Cardiac muscle cell (in vitro differentiated cells and primary cell): ENCODE measurements around the gene DCUN1D2. TPM values are rescaled to one million over a fixed set of nuclear protein-coding genes. Genes with fewer than 3 reads are reported as not detected.

Source experiments
- DNase-seq, 2 donors: peaks; one replicate each; pipeline versions ENCODE4 v3.0.0 to v3.0.0-alpha.2; 2010 to 2017; ENCODE audit warnings: low read depth in 1 of 2, low spot score in 1 of 2
- H3K27ac ChIP-seq: fragments of 200-600 bp; sonication (generic); 2 replicates; pipeline ENCODE4 v1.5.1; 2016
- H3K27me3 ChIP-seq: fragments of 200-600 bp; sonication (generic); 2 replicates; pipeline ENCODE4 v1.6.0; 2016; ENCODE audit warnings: control low read depth
- H3K36me3 ChIP-seq: fragments of 200-600 bp; sonication (generic); 2 replicates; pipeline ENCODE4 v1.5.1; 2016; ENCODE audit warnings: control low read depth
- H3K4me1 ChIP-seq: fragments of 200-600 bp; sonication (generic); 2 replicates; pipeline ENCODE4 v1.8.1; 2017; ENCODE audit warnings: low read depth, mild to moderate bottlenecking, mixed run types
- H3K4me3 ChIP-seq: fragments of 200-600 bp; sonication (generic); 2 replicates; pipeline ENCODE4 v1.5.1; 2016; ENCODE audit warnings: mild to moderate bottlenecking
- H3K9me3 ChIP-seq: fragments of 200-600 bp; sonication (generic); 2 replicates; pipeline ENCODE4 v1.5.1; 2017; ENCODE audit warnings: low read depth, mild to moderate bottlenecking, control low read depth
- CTCF ChIP-seq: IDR thresholded peaks from 2 replicates; pipeline ENCODE4 v1.5.1; 2012; ENCODE audit warnings: low read depth, mild to moderate bottlenecking, low read length
- polyA plus RNA-seq: library from polyadenylated mRNA; unstranded; fragments of >200 nt; fragmentation: Nextera tagmentation; extraction: Ambion mirVana; gene quantifications from 2 replicates; pipeline ENCODE4 v1.2.1, GENCODE V29; 2016
- total RNA-seq: library from RNA; depleted of rRNA; stranded (reverse); fragments of >200 nt; gene quantifications from 2 replicates; pipeline ENCODE4 v1.2.3, GENCODE V29; 2016

The DCUN1D2 gene
- total and polyA plus RNA-seq, 2 experiments from 2014 or later = 23.7 to 32.4 TPM

GRCh38 chr13:113407531-113408393, 82.7 kb downstream of the DCUN1D2 start:
- Histone ChIP-seq H3K9me3 (no peaks in the 10 kb centered on the region), H3K27ac (no peak overlapping the region), H3K4me3 (no peak overlapping the region), H3K27me3 (no peaks in the 10 kb centered on the region), H3K36me3 (no peaks in the 10 kb centered on the region), H3K4me1 (peaks cover 8% of the 10 kb centered on the region)
- DNase-seq = no peak
- TF ChIP-seq CTCF = no peak

DNA sequence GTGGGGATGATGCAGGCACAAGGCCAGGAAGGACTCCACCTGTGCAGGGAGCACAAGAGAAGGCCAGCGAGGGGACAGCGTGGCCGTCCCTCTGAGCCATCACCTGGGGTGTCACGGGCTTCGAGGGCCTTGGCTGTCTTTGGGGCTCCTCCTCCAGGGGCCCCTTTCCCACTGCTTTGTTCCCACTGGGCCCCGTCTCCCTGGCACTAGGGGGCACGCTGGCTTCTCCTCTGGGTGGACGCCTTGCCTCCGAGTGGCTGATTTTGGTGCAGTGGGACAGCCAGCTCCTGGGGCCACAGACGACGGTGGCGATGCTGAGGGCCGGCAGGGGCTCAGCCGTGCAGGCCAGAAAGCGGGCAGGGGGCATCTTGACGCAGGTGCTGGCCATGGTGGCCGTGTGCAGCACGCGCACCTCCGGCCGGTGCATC, 83.4 kb downstream of the DCUN1D2 start:
- H3K27me3 ChIP-seq = no peaks in the 10 kb centered on the region
- no peaks in the 10 kb centered on the region for H3K9me3 ChIP-seq
- no peak for TF ChIP-seq CTCF
- H3K36me3 ChIP-seq = no peaks in the 10 kb centered on the region
- H3K27ac ChIP-seq = no peak overlapping the region
- peaks cover 11% of the 10 kb centered on the region for H3K4me1 ChIP-seq
- H3K4me3 ChIP-seq = no peak overlapping the region
- no peak for DNase-seq

DNA sequence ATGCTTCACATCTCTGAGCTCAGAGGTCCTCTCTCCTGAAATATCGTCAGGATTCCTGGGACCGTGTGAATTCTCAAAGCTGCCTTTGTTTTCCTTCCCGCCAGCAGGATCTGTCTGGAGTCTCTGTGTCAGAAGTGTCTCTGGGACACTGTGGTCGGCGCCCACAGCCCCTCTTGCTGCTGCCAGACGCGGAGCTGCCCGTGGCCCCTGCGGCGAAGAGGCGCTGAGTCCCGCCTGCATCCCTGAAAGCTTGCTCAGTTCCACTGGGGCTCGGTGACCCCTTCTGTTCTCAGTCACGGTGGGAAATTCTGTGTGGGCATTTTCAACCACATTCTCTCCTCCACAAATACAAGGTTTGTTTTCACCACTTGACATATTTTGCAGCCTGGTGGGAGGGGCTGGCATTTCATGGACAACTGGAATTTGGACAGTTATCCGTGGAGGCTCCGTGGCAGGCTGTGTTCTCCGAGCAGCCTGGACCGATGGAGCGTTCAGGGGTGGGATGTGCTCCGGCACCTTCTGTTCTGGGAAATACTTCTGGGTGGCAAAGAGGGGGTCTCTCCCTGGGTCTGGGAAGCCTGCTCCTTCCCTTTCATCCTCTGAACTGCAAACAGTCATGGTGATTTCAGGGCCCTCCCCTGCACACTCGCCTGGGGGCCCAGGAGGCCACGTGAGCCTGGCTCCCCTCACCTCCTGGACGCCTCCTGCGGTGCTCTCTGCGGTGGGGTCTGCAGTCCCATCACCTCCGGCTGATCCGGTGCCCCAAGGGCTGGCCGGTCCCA, 84.0 kb downstream of the DCUN1D2 start:
- H3K27me3 ChIP-seq = no peaks in the 10 kb centered on the region
- H3K4me3 ChIP-seq = no peak overlapping the region
- peaks cover 17% of the 10 kb centered on the region for H3K4me1 ChIP-seq
- H3K9me3 ChIP-seq = no peaks in the 10 kb centered on the region
- DNase-seq = no peak
- no peaks in the 10 kb centered on the region for H3K36me3 ChIP-seq
- TF ChIP-seq CTCF = no peak
- no peak overlapping the region for H3K27ac ChIP-seq

Other genes with a start within 250 kb of the DCUN1D2 start
- 43.8 and 68.6 TPM in 2 replicates for gene LAMP1, start 193.5 kb downstream of the DCUN1D2 start, total RNA-seq
- 60.8 and 83.7 TPM in 2 replicates for gene LAMP1, start 193.5 kb downstream of the DCUN1D2 start, polyA plus RNA-seq
- 18.2 and 24.9 TPM in 2 replicates for gene GRTP1, start 126.6 kb downstream of the DCUN1D2 start, total RNA-seq
- 20.1 and 31.6 TPM in 2 replicates for gene GRTP1, start 126.6 kb downstream of the DCUN1D2 start, polyA plus RNA-seq
- gene ADPRHL1, start 37.2 kb downstream of the DCUN1D2 start, total RNA-seq = 112 and 118 TPM in 2 replicates
- gene ADPRHL1, start 37.2 kb downstream of the DCUN1D2 start, polyA plus RNA-seq = 77.3 and 78.2 TPM in 2 replicates
- 36.9 and 50.2 TPM in 2 replicates for gene TFDP1, start 94.0 kb upstream of the DCUN1D2 start, total RNA-seq
- gene TFDP1, start 94.0 kb upstream of the DCUN1D2 start, polyA plus RNA-seq = 68.1 and 81.7 TPM in 2 replicates
- gene ATP4B, start 167.5 kb upstream of the DCUN1D2 start, total RNA-seq = not detected in 2 replicates
- gene ATP4B, start 167.5 kb upstream of the DCUN1D2 start, polyA plus RNA-seq = 0.29 TPM in 1 of 2 replicates, not detected in the other
- gene GRK1, start 176.5 kb upstream of the DCUN1D2 start, total RNA-seq = 0.21 and 1.2 TPM in 2 replicates
- 0.13 TPM in 1 of 2 replicates, not detected in the other for gene GRK1, start 176.5 kb upstream of the DCUN1D2 start, polyA plus RNA-seq